Esophagus squamous epithelium (tissue), 4 donors: ENCODE data around the gene PADI3.

Experiments used
- CTCF ChIP-seq, 6 experiments: fragments of 450-650 bp in 4 of 6; fragments of 200-600 bp in 2 of 6; sonication (generic) in 2 of 6; IDR thresholded peaks; one replicate each; pipeline ENCODE4 v1.5.1; 2016 to 2019; ENCODE audit warnings: antibody characterized with exemption in 6 of 6, mild to moderate bottlenecking in 4 of 6, moderate library complexity in 4 of 6
- POLR2A ChIP-seq, 4 donors: fragments of 450-650 bp; IDR thresholded peaks; one replicate each; pipeline ENCODE4 v1.6.1; 2017; ENCODE audit warnings: antibody characterized with exemption in 4 of 4, mild to moderate bottlenecking in 4 of 4, moderate library complexity in 3 of 4

DNA sequence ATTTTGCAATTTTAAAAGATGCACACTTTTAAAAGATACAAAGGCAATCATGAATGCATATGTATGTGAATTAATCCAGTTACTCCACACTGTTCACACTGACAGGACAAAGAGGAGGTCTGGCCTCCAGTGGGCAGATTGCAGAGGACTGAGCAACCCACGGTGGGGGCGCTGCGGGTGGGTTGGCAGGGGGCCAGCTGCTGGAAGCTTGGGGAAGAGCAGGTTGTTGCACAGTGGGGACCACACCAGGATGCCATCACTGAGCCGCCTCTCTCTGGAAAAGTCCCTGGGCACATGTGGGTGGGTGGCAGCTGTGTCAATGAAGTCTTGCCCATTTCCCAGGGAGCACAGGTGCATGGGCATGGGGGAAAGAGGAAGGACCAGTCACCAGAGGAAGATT lies 46.4 kb downstream of the PADI3 start:
- TF ChIP-seq CTCF (IDR thresholded peaks at IDR 0.05) (no peak), POLR2A (IDR thresholded peaks at IDR 0.05) (no peak)
